ENCODE results near the gene SH2B3.

- TF ChIP-seq SP1 (IDR thresholded peaks at IDR 0.05) (no peak), FOXM1 (IDR thresholded peaks at IDR 0.05; ENCODE audit: borderline replicate concordance) (no peak), SUZ12 (IDR thresholded peaks at IDR 0.05) (no peak)
Measured at GRCh38 chr12:111429828-111430432, 24.2 kb downstream of the SH2B3 start.

All from HEK293T (cell line).